A673 (cell line): ENCODE results near the gene ABCA13.

Source experiments
- EZH2 ChIP-seq: fragments of 200-600 bp; sonication (generic); IDR thresholded peaks from 2 replicates; pipeline ENCODE4 v1.6.1; 2017; ENCODE audit warnings: borderline replicate concordance, low read depth, mild to moderate bottlenecking, mixed read lengths, antibody characterized with exemption, low read length; ENCODE audit not compliant: poor library complexity, severe bottlenecking
- TF ChIP-seq, protein P1 (sequence below): fragments of 300-800, 200-600 bp; sonication (generic); conservative IDR thresholded peaks from 2 replicates; pipeline ENCODE4 v1.5.1; 2017; ENCODE audit warnings: low read depth, mild to moderate bottlenecking, antibody characterized with exemption, low read length, moderate library complexity, mixed read lengths

DNA sequence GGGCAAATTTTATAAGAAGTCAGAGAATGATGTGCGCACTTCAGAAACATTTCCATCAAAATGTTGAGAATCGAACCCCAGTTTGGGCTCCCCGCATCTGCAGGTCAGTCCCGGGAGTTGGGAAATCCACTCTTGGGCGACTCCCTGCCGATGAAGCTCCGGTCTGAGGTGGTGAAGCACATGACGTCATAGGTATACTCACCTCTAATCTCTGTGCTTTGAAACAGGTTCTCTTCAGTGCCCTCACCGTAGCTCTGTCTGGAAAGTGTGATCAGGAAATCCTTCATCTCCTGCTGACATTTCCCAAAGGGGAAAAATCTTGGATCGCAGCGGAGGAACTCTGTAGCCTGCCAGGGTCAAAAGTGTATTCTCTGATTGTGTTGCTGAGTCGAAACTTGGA lies 138.5 kb downstream of the ABCA13 start:
- TF ChIP-seq, protein P1, sequence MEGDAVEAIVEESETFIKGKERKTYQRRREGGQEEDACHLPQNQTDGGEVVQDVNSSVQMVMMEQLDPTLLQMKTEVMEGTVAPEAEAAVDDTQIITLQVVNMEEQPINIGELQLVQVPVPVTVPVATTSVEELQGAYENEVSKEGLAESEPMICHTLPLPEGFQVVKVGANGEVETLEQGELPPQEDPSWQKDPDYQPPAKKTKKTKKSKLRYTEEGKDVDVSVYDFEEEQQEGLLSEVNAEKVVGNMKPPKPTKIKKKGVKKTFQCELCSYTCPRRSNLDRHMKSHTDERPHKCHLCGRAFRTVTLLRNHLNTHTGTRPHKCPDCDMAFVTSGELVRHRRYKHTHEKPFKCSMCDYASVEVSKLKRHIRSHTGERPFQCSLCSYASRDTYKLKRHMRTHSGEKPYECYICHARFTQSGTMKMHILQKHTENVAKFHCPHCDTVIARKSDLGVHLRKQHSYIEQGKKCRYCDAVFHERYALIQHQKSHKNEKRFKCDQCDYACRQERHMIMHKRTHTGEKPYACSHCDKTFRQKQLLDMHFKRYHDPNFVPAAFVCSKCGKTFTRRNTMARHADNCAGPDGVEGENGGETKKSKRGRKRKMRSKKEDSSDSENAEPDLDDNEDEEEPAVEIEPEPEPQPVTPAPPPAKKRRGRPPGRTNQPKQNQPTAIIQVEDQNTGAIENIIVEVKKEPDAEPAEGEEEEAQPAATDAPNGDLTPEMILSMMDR, result no peak
- TF ChIP-seq EZH2, result no peak
